GM12875 (cell line): ENCODE measurements around the gene TMEM266.

Experiments used
- H3K4me3 ChIP-seq: one replicate; pipeline ENCODE4 v1.5.1; 2011; ENCODE audit warnings: low read depth, low read length, control low read depth
- CTCF ChIP-seq: IDR thresholded peaks from 2 replicates; pipeline ENCODE4 v1.5.1; 2011; ENCODE audit warnings: low read depth, mild to moderate bottlenecking, control low read depth, inconsistent platforms, low read length, moderate library complexity, borderline replicate concordance; ENCODE audit not compliant: insufficient read depth

The TMEM266 gene

DNA sequence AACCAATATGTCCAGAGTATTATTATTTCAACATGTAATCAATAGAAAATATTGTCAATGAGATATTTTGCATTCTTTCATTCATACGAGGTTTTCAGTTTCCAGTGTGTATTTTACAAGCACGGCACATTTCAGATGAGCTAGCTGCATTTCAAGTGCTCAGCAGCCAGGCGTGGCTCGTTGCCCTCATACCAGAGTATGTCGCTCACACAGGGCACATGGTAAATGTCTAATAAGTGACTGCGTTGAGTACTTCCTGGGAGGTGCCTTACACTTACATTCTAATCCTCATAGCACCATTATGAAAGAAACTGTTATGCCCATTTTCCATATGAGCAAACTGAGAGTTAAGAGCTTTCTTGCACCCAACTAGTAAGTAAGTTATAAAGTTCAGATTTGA, 47.4 kb downstream of the TMEM266 start:
- no peak for TF ChIP-seq CTCF
- H3K4me3 ChIP-seq: no peak overlapping the region

GRCh38 chr15:76108021-76108723, 48.4 kb downstream of the TMEM266 start:
- no peak for TF ChIP-seq CTCF
- H3K4me3 ChIP-seq: no peak overlapping the region

DNA sequence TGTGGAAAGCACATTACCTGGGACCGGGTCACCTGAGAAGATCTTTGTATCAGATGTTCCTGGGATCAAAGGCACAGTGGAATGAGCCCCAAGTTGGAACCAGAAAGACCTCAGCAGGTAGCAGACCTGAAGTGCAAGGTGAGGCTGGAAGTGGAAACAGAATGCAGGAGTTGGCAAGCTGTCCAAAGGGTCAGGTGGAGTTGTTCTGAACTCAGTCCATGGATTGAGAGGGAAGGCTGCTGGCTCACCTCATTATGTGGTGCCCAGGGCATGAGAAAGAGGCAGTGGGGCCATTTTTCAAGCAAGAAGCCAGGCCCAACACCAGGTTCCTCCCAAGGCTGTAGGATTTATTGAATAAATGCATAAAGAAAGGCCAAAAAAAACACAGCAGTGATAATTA, 49.3 kb downstream of the TMEM266 start:
- no peak for TF ChIP-seq CTCF
- no peak overlapping the region for H3K4me3 ChIP-seq

- TF ChIP-seq CTCF: no peak
- H3K4me3 ChIP-seq: no peak overlapping the region
These were observed 54.8 kb downstream of the TMEM266 start for GRCh38 chr15:76114561-76114960.

DNA sequence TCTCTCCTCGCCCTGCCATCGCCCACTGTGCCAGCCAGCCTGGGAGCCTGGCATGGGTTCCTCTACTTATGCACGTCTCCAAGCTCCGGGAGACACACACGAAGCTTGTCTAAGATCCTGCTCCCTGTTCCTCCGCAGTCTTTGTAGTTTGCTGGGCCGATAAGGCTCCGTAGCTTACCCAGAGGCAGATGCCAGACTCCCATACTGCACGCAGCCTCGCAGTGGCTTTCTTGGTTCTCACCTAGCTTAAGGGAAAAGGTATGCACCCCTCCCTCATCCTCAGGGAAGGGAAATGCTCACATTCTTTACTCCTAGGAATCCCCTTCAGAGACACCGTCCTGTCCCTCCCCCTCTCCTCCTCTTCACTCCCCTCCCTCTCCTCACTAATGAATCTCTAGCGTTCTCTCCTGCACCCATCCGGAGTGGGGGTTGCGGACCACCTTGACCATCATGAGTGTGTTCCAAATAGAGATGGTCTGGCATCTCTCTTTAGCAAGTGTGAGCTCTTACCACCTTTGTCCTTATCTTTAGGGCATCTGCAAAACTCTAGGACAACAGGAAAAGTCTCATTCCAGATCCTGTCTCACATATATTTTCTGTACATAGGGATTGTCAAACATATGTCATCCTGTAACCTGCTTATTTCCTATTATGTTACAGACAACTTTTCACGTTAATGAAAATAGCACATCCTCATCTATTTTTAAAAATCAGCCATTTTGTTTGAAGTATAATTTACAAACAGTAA, 56.5 kb downstream of the TMEM266 start:
- no peak overlapping the region for H3K4me3 ChIP-seq
- no peak for TF ChIP-seq CTCF

DNA sequence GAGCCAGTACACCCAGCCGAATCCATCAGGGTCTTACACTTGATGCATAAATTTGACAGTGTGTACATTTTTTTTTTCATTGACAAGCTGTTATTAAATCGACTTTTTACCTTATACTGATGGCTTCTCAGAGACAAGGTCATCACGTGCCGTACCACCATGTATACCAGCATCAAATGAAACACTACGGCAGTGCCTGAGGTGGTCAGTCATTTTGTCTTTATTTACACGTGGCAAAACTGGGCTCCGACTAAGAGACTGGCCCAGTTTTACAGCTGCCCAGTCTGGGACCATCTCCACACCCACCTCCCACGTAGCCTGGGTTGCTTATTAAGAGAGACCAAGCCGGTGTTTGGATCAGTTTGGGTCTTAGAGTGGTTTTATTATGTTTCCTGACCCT, 57.4 kb downstream of the TMEM266 start:
- H3K4me3 ChIP-seq: no peak overlapping the region
- no peak for TF ChIP-seq CTCF

- no peak for TF ChIP-seq CTCF
These were observed 59.0 kb downstream of the TMEM266 start for GRCh38 chr15:76118767-76119166.

More at GRCh38 chr15:76118767-76119166, 59.0 kb downstream of the TMEM266 start:
- no peak overlapping the region for H3K4me3 ChIP-seq
